ENCODE data around the gene PLCD1. TPM values are rescaled to one million over a fixed set of nuclear protein-coding genes. Genes with fewer than 3 reads are reported as not detected.

The PLCD1 gene
- total RNA-seq, 1 donor from 2014 or later, result 23.6 TPM

GRCh38 chr3:37992271-37993066 is 37.0 kb downstream of the PLCD1 start:
- H3K27me3 Mint-ChIP-seq (ENCODE audit: low read depth), result no peaks in the 10 kb centered on the region
- H3K36me3 Mint-ChIP-seq (ENCODE audit: low read depth), result no peaks in the 10 kb centered on the region
- H3K27ac Mint-ChIP-seq (ENCODE audit: unreplicated experiment), result no peak overlapping the region
- no peak for TF ChIP-seq CTCF (IDR thresholded peaks at IDR 0.05)
- peak; percentile 51 for DNase-seq (ENCODE audit: low spot score)
- no peaks in the 10 kb centered on the region for H3K9me3 Mint-ChIP-seq (ENCODE audit: low read depth)
- H3K4me3 Mint-ChIP-seq (ENCODE audit: unreplicated experiment), result no peak overlapping the region
- H3K4me1 Mint-ChIP-seq (ENCODE audit: low read depth), result peaks cover 12% of the 10 kb centered on the region

GRCh38 chr3:37991823-37992222 is 37.6 kb downstream of the PLCD1 start:
- Mint-ChIP-seq H3K4me1 (ENCODE audit: low read depth) (peaks cover 12% of the 10 kb centered on the region), H3K27ac (ENCODE audit: unreplicated experiment) (no peak overlapping the region), H3K4me3 (ENCODE audit: unreplicated experiment) (no peak overlapping the region), H3K27me3 (ENCODE audit: low read depth) (no peaks in the 10 kb centered on the region), H3K9me3 (ENCODE audit: low read depth) (no peaks in the 10 kb centered on the region), H3K36me3 (ENCODE audit: low read depth) (no peaks in the 10 kb centered on the region)
- DNase-seq (ENCODE audit: low spot score), result peak; percentile 77
- no peak for TF ChIP-seq CTCF (IDR thresholded peaks at IDR 0.05)

- no peak overlapping the region for H3K4me3 Mint-ChIP-seq (ENCODE audit: unreplicated experiment)
These were observed 38.3 kb downstream of the PLCD1 start for GRCh38 chr3:37991109-37991508.

GRCh38 chr3:37990527-37990926 is 38.9 kb downstream of the PLCD1 start, which contains the start of gene VILL:
Gene VILL, plus strand, starts transcription at chr3:37990786. Its CDS starts 2,887 bp downstream, at chr3:37993673.
- TF ChIP-seq CTCF (IDR thresholded peaks at IDR 0.05), result no peak
- Mint-ChIP-seq H3K27ac (ENCODE audit: unreplicated experiment) (no peak within 1 kb of the TSS), H3K4me3 (ENCODE audit: unreplicated experiment) (no peak within 1 kb of the TSS), H3K36me3 (ENCODE audit: low read depth) (no peaks in the 10 kb centered on the region), H3K27me3 (ENCODE audit: low read depth) (no peaks in the 10 kb centered on the region), H3K4me1 (ENCODE audit: low read depth) (peaks cover 12% of the 10 kb centered on the region), H3K9me3 (ENCODE audit: low read depth) (no peaks in the 10 kb centered on the region)
- no peak for DNase-seq (ENCODE audit: low spot score)

More at GRCh38 chr3:37991109-37991508, 38.3 kb downstream of the PLCD1 start:
- DNase-seq (ENCODE audit: low spot score), result no peak
- no peak for TF ChIP-seq CTCF (IDR thresholded peaks at IDR 0.05)
- Mint-ChIP-seq H3K27ac (ENCODE audit: unreplicated experiment) (no peak overlapping the region), H3K9me3 (ENCODE audit: low read depth) (no peaks in the 10 kb centered on the region), H3K27me3 (ENCODE audit: low read depth) (no peaks in the 10 kb centered on the region), H3K4me1 (ENCODE audit: low read depth) (peaks cover 12% of the 10 kb centered on the region), H3K36me3 (ENCODE audit: low read depth) (no peaks in the 10 kb centered on the region)

GRCh38 chr3:37989821-37990480 is 39.5 kb downstream of the PLCD1 start:
- Mint-ChIP-seq H3K36me3 (ENCODE audit: low read depth) (no peaks in the 10 kb centered on the region), H3K9me3 (ENCODE audit: low read depth) (no peaks in the 10 kb centered on the region), H3K27me3 (ENCODE audit: low read depth) (no peaks in the 10 kb centered on the region), H3K27ac (ENCODE audit: unreplicated experiment) (no peak overlapping the region), H3K4me3 (ENCODE audit: unreplicated experiment) (no peak overlapping the region), H3K4me1 (ENCODE audit: low read depth) (peaks cover 11% of the 10 kb centered on the region)
- no peak for DNase-seq (ENCODE audit: low spot score)
- no peak for TF ChIP-seq CTCF (IDR thresholded peaks at IDR 0.05)
